Neural cell (in vitro differentiated cells): Measurements from ENCODE around the gene DEFB128.

Source experiments
- CTCF ChIP-seq: fragments of 450-650 bp; IDR thresholded peaks from 2 replicates; pipeline ENCODE4 v1.5.1; 2014; ENCODE audit warnings: antibody characterized with exemption, mild to moderate bottlenecking, moderate library complexity; ENCODE audit not compliant: poor library complexity, severe bottlenecking
- EP300 ChIP-seq: fragments of 450-650 bp; conservative IDR thresholded peaks from 2 replicates; pipeline ENCODE4 v1.6.1; 2014; ENCODE audit warnings: antibody characterized with exemption, mild to moderate bottlenecking, moderate library complexity; ENCODE audit not compliant: poor library complexity, severe bottlenecking
- EZH2 ChIP-seq: fragments of 200-600, 300-800 bp; shearing (Covaris generic), sonication (generic); IDR thresholded peaks from 2 replicates; pipeline ENCODE4 v1.6.1; 2014; ENCODE audit warnings: antibody characterized with exemption, low read length, borderline replicate concordance, mild to moderate bottlenecking; ENCODE audit not compliant: insufficient read depth, poor library complexity, severe bottlenecking
- POLR2AphosphoS5 ChIP-seq: IDR thresholded peaks from 2 replicates; pipeline ENCODE4 v1.6.1; 2012
- RAD21 ChIP-seq: fragments of 450-650 bp; conservative IDR thresholded peaks from 2 replicates; pipeline ENCODE4 v1.6.1; 2014; ENCODE audit warnings: antibody characterized with exemption, mild to moderate bottlenecking, moderate library complexity
- REST ChIP-seq: IDR thresholded peaks from 2 replicates; pipeline ENCODE4 v1.6.1; 2012; ENCODE audit warnings: borderline replicate concordance
- SMC3 ChIP-seq: fragments of 450-650 bp; conservative IDR thresholded peaks from 2 replicates; pipeline ENCODE4 v1.6.1; 2014; ENCODE audit warnings: antibody characterized with exemption, mild to moderate bottlenecking, moderate library complexity; ENCODE audit not compliant: poor library complexity
- TAF1 ChIP-seq: IDR thresholded peaks from 2 replicates; pipeline ENCODE4 v1.6.1; 2012; ENCODE audit warnings: low read depth

GRCh38 chr20:217266-217665, 27.8 kb upstream of the DEFB128 start:
- TF ChIP-seq CTCF (no peak), POLR2AphosphoS5 (no peak), EP300 (no peak), EZH2 (no peak), SMC3 (no peak), RAD21 (no peak), TAF1 (no peak), REST (no peak)
